ENCODE results near the gene B9D1.

Gene B9D1

GRCh38 chr17:19334331-19334730 is 28.2 kb downstream of the B9D1 start:
- no peak for FAIRE-seq

- no peak for FAIRE-seq
These were observed 28.7 kb downstream of the B9D1 start for GRCh38 chr17:19333736-19334290.

- no peak for FAIRE-seq
These were observed 29.4 kb downstream of the B9D1 start for GRCh38 chr17:19333132-19333440.

DNA sequence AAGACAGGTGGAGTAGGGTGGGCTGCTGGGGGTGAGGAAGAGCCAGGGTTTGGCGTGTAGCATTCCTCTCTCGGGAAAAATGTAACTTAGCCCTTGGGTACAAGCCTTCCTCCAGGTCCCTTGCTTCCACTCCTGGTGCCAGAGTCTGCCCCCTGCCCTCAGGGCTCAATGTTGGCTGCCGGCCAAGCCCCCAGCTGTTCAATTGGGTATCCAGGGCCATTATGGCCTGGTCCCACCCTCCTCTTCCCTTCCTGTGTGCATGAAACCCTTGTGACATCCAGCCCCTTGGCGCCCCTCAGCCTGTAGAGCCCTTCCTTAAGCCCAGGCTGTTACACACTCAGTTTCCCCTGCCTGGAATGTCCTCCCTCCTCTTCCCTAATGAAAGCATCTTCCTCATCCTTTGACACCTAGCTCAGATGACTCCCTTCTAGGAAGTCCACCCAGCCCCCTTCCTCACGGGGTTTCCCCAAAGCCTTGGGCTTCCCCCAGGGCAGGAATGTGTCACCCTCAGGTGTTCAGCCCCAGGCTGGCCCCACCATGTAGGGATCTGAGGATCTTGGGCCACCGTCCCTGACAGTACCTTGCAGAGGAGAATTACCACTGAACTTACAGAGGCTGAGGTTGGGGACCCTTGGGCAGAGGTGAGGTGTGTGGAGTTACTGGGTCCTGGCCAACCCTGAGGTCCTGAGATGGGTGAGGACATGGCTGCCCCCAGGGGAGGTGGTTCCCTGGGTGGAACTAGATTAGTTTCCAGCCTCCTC is 30.0 kb downstream of the B9D1 start:
- no peak for FAIRE-seq

DNA sequence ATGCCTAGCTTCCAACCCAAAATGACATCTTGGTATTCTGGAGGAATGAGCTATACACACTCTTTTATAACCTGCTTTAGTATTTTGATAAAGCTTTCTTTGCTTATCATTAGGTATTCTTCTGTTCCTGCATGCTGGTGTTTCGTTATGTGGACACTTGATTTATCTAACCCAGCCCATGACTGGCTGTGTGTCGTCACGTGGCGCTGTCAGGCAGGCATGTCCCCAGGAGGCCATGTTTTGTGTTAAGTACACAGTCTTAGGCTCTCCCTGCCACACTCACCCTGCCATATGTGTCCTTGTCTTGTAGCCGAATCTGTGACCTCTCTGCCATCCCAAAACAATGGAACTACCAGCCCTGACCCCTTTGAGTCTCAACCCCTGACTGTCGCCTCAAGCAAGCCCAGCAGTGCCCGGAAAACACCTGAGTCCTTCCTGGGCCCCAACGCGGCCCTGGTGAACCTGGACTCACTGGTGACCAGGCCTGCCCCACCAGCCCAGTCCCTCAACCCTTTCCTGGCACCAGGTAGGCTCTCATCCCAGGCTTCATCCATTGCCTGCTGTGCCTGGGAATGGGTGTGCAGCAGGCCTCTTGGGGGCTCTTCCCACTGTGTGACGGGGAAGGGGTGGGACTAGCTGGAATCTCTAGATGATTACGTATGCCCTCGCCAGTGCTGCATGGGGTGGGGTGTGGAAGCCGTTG is 30.8 kb downstream of the B9D1 start:
- no peak for FAIRE-seq

DNA sequence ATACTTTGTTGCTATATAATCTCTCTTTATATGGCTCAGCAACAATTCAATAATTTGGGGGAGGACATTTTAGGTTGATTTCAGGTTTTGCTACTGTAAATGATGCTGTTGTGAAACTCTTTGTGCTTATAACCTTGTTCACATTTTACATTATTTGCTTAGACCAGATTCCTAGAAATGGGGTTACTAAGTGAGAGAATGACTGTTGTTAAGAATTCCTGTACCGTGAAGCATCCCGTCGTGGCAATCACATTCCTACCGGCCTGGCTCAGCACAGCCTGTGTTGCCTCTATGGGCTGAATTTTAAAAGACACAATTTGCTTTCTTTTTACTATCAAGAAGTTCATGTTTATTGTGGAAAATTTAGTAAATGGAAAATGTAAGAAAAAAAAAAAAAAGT is 31.4 kb downstream of the B9D1 start:
- no peak for FAIRE-seq

- FAIRE-seq, result no peak
These were observed 32.3 kb downstream of the B9D1 start for GRCh38 chr17:19330271-19330670.

DNA sequence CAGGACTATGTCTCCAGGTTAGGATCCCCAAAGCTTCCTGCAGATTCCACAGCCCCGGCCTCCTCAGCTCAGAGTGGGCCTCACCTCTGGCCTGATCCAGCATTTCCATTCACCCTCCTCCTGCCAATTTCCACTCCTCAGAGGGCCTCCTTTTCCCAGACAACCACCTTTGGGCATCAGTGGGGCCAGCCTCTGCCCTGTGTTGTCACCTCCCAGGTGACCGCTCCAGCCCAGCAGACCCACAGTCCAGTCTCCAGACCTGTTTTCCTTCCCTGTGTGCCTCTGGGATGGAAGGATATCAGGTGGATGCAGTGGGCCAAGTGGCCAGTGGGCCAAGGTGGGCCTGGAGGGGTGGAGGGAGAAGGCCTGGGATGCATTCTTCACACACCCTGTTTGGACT is 32.7 kb downstream of the B9D1 start:
- FAIRE-seq, result no peak

GRCh38 chr17:19329136-19329535 is 33.4 kb downstream of the B9D1 start:
- no peak for FAIRE-seq

GRCh38 chr17:19328441-19329061 is 34.0 kb downstream of the B9D1 start:
- no peak for FAIRE-seq

GRCh38 chr17:19327031-19327783 is 35.3 kb downstream of the B9D1 start:
- no peak for FAIRE-seq

DNA sequence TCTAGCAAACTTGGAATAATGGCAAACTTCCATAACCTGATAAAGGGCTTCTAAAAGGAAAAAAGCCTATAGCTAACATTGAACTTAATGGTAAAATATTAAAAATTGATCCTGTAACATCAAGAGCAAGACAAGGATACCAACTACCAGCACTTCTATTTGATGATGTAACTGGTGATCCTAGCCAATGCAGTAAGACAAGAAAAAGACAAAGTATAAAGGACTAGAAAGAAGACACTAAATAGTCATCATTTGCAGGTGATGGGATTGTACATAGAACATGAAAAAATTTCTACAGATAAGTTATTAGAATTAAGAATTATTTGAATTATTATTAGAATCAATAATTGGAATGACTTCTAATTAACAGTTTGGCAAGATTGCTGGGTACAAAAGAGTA is 37.0 kb downstream of the B9D1 start:
- FAIRE-seq, result peak; percentile 54

DNA sequence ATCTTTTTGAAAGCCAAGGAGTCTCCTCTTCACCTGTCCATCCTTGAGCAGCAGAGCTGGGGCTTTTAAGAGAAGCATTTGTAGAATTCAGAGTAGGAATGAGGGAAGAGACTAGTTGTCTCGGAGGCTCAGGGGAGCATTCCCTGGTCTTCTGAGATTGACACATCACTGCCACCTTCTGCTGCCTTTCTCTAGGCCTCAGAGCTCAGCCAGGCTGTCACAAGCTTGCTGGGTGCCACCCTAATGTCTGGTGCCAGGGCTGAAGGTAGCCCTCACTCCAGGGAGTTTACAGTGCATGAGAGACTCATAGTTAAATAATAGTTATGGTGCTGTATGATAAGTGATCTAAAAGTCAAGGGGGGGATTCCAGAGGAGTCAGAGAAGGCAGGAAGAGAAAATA is 39.7 kb downstream of the B9D1 start:
- no peak for FAIRE-seq

GRCh38 chr17:19322129-19322505 is 40.4 kb downstream of the B9D1 start:
- FAIRE-seq, result no peak

- FAIRE-seq, result no peak
These were observed 40.9 kb downstream of the B9D1 start for GRCh38 chr17:19321481-19322128.

- FAIRE-seq, result no peak
These were observed 41.6 kb downstream of the B9D1 start for GRCh38 chr17:19320876-19321275.

GRCh38 chr17:19319771-19320505 is 42.6 kb downstream of the B9D1 start:
- FAIRE-seq, result no peak

GRCh38 chr17:19318611-19319010 is 43.9 kb downstream of the B9D1 start:
- no peak for FAIRE-seq

GRCh38 chr17:19317359-19318095 is 45.0 kb downstream of the B9D1 start:
- FAIRE-seq, result no peak

DNA sequence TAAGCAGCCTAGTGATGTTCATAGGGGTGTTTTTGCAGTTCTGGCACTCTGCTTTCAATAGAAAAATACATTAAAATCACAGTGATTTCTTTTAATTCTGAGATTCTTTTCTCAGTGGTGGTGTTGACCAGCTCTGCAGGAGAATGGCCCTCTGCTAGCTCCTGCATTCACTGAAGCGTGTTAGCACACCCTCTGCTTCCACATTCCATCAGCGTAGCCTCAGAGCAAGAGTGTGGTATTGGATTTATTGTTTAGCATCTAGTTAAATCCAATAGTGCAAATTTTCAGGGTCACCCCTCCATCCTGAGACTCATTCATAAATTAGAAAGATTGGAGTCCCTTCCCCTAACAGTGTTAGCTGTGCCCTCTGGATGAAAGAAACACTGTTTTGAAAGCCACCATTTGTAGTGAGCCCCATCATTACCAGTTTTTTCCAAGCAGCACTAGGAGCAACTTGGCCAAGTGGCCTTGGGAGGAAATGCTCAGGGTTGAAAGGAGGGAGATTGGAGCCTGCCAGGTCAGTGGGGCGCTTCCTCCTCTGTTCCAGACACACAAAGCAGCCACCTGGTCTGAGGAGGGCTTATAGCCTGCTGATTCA is 45.7 kb downstream of the B9D1 start:
- FAIRE-seq, result no peak

DNA sequence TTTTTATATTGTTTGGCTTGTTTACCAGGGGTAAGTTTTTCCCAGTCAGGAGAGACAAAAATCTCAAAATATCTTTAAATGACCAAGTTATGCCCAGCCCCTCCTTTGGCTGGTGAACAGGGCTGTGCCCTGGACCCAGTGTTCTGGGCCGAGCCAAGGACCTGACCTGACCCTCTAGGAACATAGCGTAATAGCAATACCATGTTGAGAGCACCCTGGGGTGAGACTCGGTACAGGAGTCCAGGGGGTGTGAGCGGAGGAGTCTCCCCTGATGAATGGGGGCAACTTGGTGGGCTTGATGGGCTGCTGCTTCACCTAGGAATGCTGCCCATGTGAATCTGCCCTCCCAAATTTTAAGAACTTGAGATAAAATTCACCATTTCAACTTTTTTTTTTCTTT is 47.4 kb downstream of the B9D1 start:
- no peak for FAIRE-seq
